ENCODE results near the gene ODF4.
"Not testable (repeated sequence)": the region's sequence is repeated elsewhere in the genome, so short reads cannot be mapped to it uniquely, and the experiment has no call there.

Gene ODF4

GRCh38 chr17:8326511-8327302 is 12.9 kb upstream of the ODF4 start:
- peak; percentile 84 for DNase-seq

GRCh38 chr17:8327303-8327649 is 12.4 kb upstream of the ODF4 start:
- DNase-seq = no peak

GRCh38 chr17:8332128-8332527 is 7.5 kb upstream of the ODF4 start:
- no peak for DNase-seq

GRCh38 chr17:8332688-8333087 is 7.0 kb upstream of the ODF4 start:
- DNase-seq = no peak

GRCh38 chr17:8333281-8333680 is 6.4 kb upstream of the ODF4 start:
- DNase-seq = no peak

GRCh38 chr17:8337802-8338752 is 1.6 kb upstream of the ODF4 start:
- DNase-seq = peak; percentile 75

- DNase-seq = no peak
These were observed 893 bp upstream of the ODF4 start for GRCh38 chr17:8338753-8339140.

GRCh38 chr17:8341456-8341855 is 1.8 kb downstream of the ODF4 start:
- no peak for DNase-seq

GRCh38 chr17:8345052-8345690 is 5.5 kb downstream of the ODF4 start:
- DNase-seq = peak; percentile 43

GRCh38 chr17:8345951-8346665 is 6.5 kb downstream of the ODF4 start:
- DNase-seq = no peak

- not testable (repeated sequence) for DNase-seq
These were observed 7.4 kb downstream of the ODF4 start for GRCh38 chr17:8347001-8347400.

- DNase-seq = no peak
These were observed 10.7 kb downstream of the ODF4 start for GRCh38 chr17:8350339-8350738.

GRCh38 chr17:8353736-8354135 is 14.1 kb downstream of the ODF4 start:
- no peak for DNase-seq

GRCh38 chr17:8354236-8354635 is 14.6 kb downstream of the ODF4 start:
- no peak for DNase-seq

- DNase-seq = no peak
These were observed 18.3 kb downstream of the ODF4 start for GRCh38 chr17:8357910-8358309.

GRCh38 chr17:8359769-8360168 is 20.1 kb downstream of the ODF4 start:
- DNase-seq = no peak

GRCh38 chr17:8360260-8360659 is 20.6 kb downstream of the ODF4 start:
- DNase-seq = no peak

GRCh38 chr17:8360751-8361150 is 21.1 kb downstream of the ODF4 start:
- no peak for DNase-seq

GRCh38 chr17:8362651-8363332 is 23.2 kb downstream of the ODF4 start:
- no peak for DNase-seq

- no peak for DNase-seq
These were observed 25.5 kb downstream of the ODF4 start for GRCh38 chr17:8365143-8365542.

- no peak for DNase-seq
These were observed 26.6 kb downstream of the ODF4 start for GRCh38 chr17:8366231-8366630.

GRCh38 chr17:8368193-8368592 is 28.6 kb downstream of the ODF4 start:
- DNase-seq = no peak
